ENCODE results near the gene RAB11FIP5. TPM values are rescaled to one million over a fixed set of nuclear protein-coding genes. Genes with fewer than 3 reads are reported as not detected.

The RAB11FIP5 gene
- total RNA-seq, 2 experiments from 2014 or later = 8.5 to 8.7 TPM

Other genes starting within 250 kb of the RAB11FIP5 start
- gene SPR, start 225.5 kb downstream of the RAB11FIP5 start, total RNA-seq = under 1 TPM; 0.12 to 0.44 TPM
- not detected for gene EMX1, start 195.4 kb downstream of the RAB11FIP5 start, total RNA-seq
- gene SFXN5, start 41.2 kb downstream of the RAB11FIP5 start, total RNA-seq = 1 to 10 TPM; 7.0 to 10.0 TPM
- not detected for gene NOTO, start 89.6 kb upstream of the RAB11FIP5 start, total RNA-seq
- gene SMYD5, start 101.3 kb upstream of the RAB11FIP5 start, total RNA-seq = 10 to 100 TPM; 13.6 to 16.5 TPM
- gene PRADC1, start 120.3 kb upstream of the RAB11FIP5 start, total RNA-seq = 10 to 100 TPM; 12.5 to 13.7 TPM
- 100 to 1,000 TPM; 281 to 310 TPM for gene CCT7, start 121.4 kb upstream of the RAB11FIP5 start, total RNA-seq
- 10 to 100 TPM; 18.2 to 20.2 TPM for gene FBXO41, start 171.5 kb upstream of the RAB11FIP5 start, total RNA-seq
- not detected for gene EGR4, start 180.6 kb upstream of the RAB11FIP5 start, total RNA-seq